Pancreas (tissue), 10 donors: ENCODE measurements around the gene ZNF462. TPM values are rescaled to one million over a fixed set of nuclear protein-coding genes. Genes with fewer than 3 reads are reported as not detected.

ENCODE experiments used
- ATAC-seq, 4 donors: fragments of 200-7000 bp; cut with Tn5 transposase; one replicate each; pipeline versions ENCODE4 v1.8.0 to v1.9.1; 2020; ENCODE audit warnings: mild to moderate bottlenecking in 4 of 4, moderate library complexity in 4 of 4
- DNase-seq, 6 donors: peaks; one replicate each; pipeline ENCODE4 v3.0.0-alpha.2; 2020
- FAIRE-seq: peaks from 2 replicates; lab custom pipeline; 2012; peaks lifted over from hg19 to GRCh38; lab: Jason Lieb, UNC
- H3K27ac ChIP-seq, 4 donors: fragments of 200-600 bp; sonication (generic); 1 replicate in 3 of 4; 2 replicates in 1 of 4; pipeline versions ENCODE4 v1.5.0 to v1.8.0; 2020
- H3K27me3 ChIP-seq, 4 donors: fragments of 200-600 bp; one replicate each; pipeline ENCODE4 v1.8.0; 2021
- H3K36me3 ChIP-seq, 3 donors: fragments of 200-600 bp; sonication (generic) in 1 of 3; one replicate each; pipeline versions ENCODE4 v1.5.0 to v1.8.0; 2020 to 2021
- H3K4me1 ChIP-seq, 3 donors: fragments of 200-600 bp; one replicate each; pipeline ENCODE4 v1.8.0; 2021
- H3K4me3 ChIP-seq, 4 donors: fragments of 200-600 bp; sonication (generic) in 2 of 4; one replicate each; pipeline versions ENCODE4 v1.5.0 to v1.8.0; 2020 to 2021
- H3K9me3 ChIP-seq, 4 donors: fragments of 200-600 bp; one replicate each; pipeline ENCODE4 v1.8.0; 2021
- CTCF ChIP-seq, 4 donors: fragments of 200-600 bp; sonication (generic) in 3 of 4; IDR thresholded peaks; one replicate each; pipeline versions ENCODE4 v1.5.0 to v1.8.0; 2021; ENCODE audit warnings: antibody characterized with exemption in 4 of 4
- WGBS, 2 donors: extraction: QIAGEN DNeasy Blood & Tissue Kit; methylation state at CpG; one replicate each; pipeline ENCODE4 v1.1.7; 2013; 5-methylcytosine and 5-hydroxymethylcytosine counted together
- intact Hi-C, 3 donors: fragments of 100-400 bp; cut with DNase I; formaldehyde crosslinking; loops; one replicate each; pipeline versions ENCODE4 v1.11.1 to v1.14.2; 2022
- polyA plus RNA-seq, 2 donors: library from polyadenylated mRNA; stranded (reverse); fragments of 200-250 nt; gene quantifications; one replicate each; pipeline ENCODE4 v1.2.3, GENCODE V29; 2013
- total RNA-seq, 6 donors: library from RNA; stranded (reverse); fragmentation: NEBNext Ultra II Directional in 4 of 6; extraction: Animal tissue kit (Norgen Biotek cat#: 25700) in 4 of 6; gene quantifications; one replicate each; pipeline versions ENCODE4 v1.2.1 to v1.2.4, GENCODE V29; 2021 to 2023
- donor health status: healthy with polysubstance abuse.
- donor health status: DM: no; HTN: no; CAD: no; lungs with moderate emphysema.
- donor health status: DM: no; HTN: no; CAD: no.
- donor health status: control.
- donor health status: control.
- donor health status: Bipolar disorder and iron deficiency.
- donor health status: DM: yes; HTN: yes; CAD: no.
- donor health status: DM: no; HTN: no; CAD: no.
- donor health status: DM: no; HTN: no; CAD: no.
- donor health status: DM: yes; HTN: yes; CAD: no.

The ZNF462 gene
- total and polyA plus RNA-seq, 8 donors: 1.6 to 12.6 (median 3.7) TPM

DNA sequence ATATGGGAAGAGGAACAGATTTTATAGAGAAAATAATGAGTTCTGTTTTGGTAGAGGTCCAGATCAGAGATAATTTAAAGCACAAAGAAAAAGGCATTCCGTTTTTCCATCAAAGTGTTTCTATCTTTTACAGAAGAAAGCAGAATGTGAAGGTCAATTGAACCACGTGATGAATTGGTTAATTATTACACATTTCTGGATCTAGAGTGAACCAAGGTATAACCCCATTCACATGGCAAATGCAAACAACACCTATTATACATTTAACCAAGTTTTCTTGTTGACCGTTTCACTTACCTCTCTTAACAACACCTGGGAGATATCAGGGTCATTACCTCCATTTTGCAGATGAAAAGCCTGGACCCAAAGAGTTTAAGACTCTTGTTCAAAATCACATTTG lies 34.9 kb upstream of the ZNF462 start:
- no peak for DNase-seq
- Histone ChIP-seq H3K27ac (no peak overlapping the region), H3K27me3 (no peaks in the 10 kb centered on the region), H3K4me3 (no peak overlapping the region), H3K9me3 (no peaks in the 10 kb centered on the region), H3K4me1 (no peaks in the 10 kb centered on the region), H3K36me3 (no peaks in the 10 kb centered on the region)
- no peak for TF ChIP-seq CTCF (IDR thresholded peaks at IDR 0.05)
- FAIRE-seq: no peak
- 20 to 33% methylated on average over 3 of the region's 3 CpGs for WGBS, 2 donors
- ATAC-seq: peak in 3 of 4 donors; percentile 40 to 51 (median 46)
- intact Hi-C loops: no loop called here

GRCh38 chr9:106828965-106829364 lies 34.0 kb upstream of the ZNF462 start:
- no peaks in the 10 kb centered on the region for H3K36me3 ChIP-seq
- ATAC-seq (no peak), FAIRE-seq (no peak), DNase-seq (no peak)
- H3K9me3 ChIP-seq: no peaks in the 10 kb centered on the region
- H3K27ac ChIP-seq: no peak overlapping the region
- intact Hi-C loops: no loop called here
- no peak overlapping the region for H3K4me3 ChIP-seq
- no peaks in the 10 kb centered on the region for H3K27me3 ChIP-seq
- no peaks in the 10 kb centered on the region for H3K4me1 ChIP-seq
- no peak for TF ChIP-seq CTCF (IDR thresholded peaks at IDR 0.05)

DNA sequence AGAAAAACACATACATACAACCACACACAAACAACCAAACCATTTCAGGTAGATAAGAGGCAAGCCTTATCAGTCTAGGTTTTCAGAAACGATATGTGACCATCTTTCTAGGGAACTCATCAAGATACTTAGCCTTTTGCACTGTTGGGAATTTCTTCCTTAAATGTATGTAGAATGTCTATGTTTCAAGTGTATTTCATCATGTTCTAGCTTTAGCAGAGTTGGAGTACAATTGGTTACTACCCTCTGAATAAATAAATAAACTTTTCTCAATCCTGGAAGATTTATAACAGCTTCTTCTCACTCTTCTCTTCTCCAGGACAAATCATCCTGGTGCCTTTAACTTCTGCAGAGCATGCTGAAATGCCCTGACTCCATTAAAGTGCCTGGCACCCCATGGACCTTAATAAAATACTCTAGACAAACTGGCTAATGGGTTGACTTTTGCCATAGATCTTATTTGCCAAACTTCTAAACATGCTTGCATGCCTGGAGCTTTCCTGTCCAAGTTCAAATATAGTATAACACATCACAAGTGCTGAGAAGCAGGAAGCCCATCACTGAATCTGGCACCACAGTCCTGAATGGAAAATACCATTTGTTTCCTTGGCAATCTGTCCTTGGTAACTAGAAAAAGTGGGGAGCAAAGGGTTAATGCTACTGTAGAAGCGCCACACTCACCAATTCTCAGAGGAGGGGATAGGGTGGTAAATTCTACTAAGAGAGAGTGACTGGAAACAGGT lies 33.1 kb upstream of the ZNF462 start:
- H3K27me3 ChIP-seq: no peaks in the 10 kb centered on the region
- H3K36me3 ChIP-seq: no peaks in the 10 kb centered on the region
- H3K27ac ChIP-seq: no peak overlapping the region
- no peaks in the 10 kb centered on the region for H3K9me3 ChIP-seq
- no peaks in the 10 kb centered on the region for H3K4me1 ChIP-seq
- 64 to 69% methylated on average over 2 of the region's 2 CpGs for WGBS, 2 donors
- no peak for TF ChIP-seq CTCF (IDR thresholded peaks at IDR 0.05)
- H3K4me3 ChIP-seq: no peak overlapping the region
- ATAC-seq (no peak), DNase-seq (no peak), FAIRE-seq (no peak)
- intact Hi-C loops: no loop called here

- Histone ChIP-seq H3K27ac (no peak overlapping the region), H3K4me3 (no peak overlapping the region), H3K27me3 (no peaks in the 10 kb centered on the region), H3K4me1 (no peaks in the 10 kb centered on the region), H3K36me3 (no peaks in the 10 kb centered on the region), H3K9me3 (no peaks in the 10 kb centered on the region)
- no peak for TF ChIP-seq CTCF (IDR thresholded peaks at IDR 0.05)
- DNase-seq (no peak), ATAC-seq (peak in 3 of 4 donors; percentile 51 to 60 (median 54)), FAIRE-seq (peak; percentile 59)
- whole genome bisulfite sequencing, 2 donors: 43 to 56% methylated on average over 4 of the region's 4 CpGs
- intact Hi-C loops: no loop called here
Measured at GRCh38 chr9:106830527-106831150, 32.3 kb upstream of the ZNF462 start.

- TF ChIP-seq CTCF (IDR thresholded peaks at IDR 0.05): no peak
- intact Hi-C loops: no loop called here
- Histone ChIP-seq H3K36me3 (no peaks in the 10 kb centered on the region), H3K27me3 (no peaks in the 10 kb centered on the region), H3K27ac (no peak overlapping the region), H3K9me3 (no peaks in the 10 kb centered on the region), H3K4me3 (no peak overlapping the region), H3K4me1 (no peaks in the 10 kb centered on the region)
- FAIRE-seq: no peak
- ATAC-seq: no peak
- DNase-seq: no peak
Measured at GRCh38 chr9:106834888-106835287, 28.1 kb upstream of the ZNF462 start.
